ENCODE data around the gene MRPS7.
"Not testable (repeated sequence)": the region's sequence is repeated elsewhere in the genome, so short reads cannot be mapped to it uniquely, and the experiment has no call there.

MRPS7 gene

GRCh38 chr17:75244133-75244866 is 17.4 kb upstream of the MRPS7 start:
- no peak for DNase-seq

- no peak for DNase-seq
Measured at GRCh38 chr17:75245011-75245410, 16.7 kb upstream of the MRPS7 start.

- no peak for DNase-seq
Measured at GRCh38 chr17:75246404-75246803, 15.3 kb upstream of the MRPS7 start.

- DNase-seq: no peak
Measured at GRCh38 chr17:75249564-75249963, 12.1 kb upstream of the MRPS7 start.

- no peak for DNase-seq
Measured at GRCh38 chr17:75250009-75250471, 11.6 kb upstream of the MRPS7 start.

GRCh38 chr17:75252039-75252816 is 9.5 kb upstream of the MRPS7 start:
- no peak for DNase-seq

GRCh38 chr17:75255954-75256698 is 5.6 kb upstream of the MRPS7 start:
- DNase-seq: not testable (repeated sequence)

GRCh38 chr17:75257228-75257627 is 4.5 kb upstream of the MRPS7 start:
- DNase-seq: not testable (repeated sequence)

- no peak for DNase-seq
Measured at GRCh38 chr17:75260641-75261335, 891 bp upstream of the MRPS7 start.

GRCh38 chr17:75262112-75262606 is 480 bp downstream of the MRPS7 start:
- no peak for DNase-seq

- no peak for DNase-seq
Measured at GRCh38 chr17:75263055-75263454, 1.4 kb downstream of the MRPS7 start.

GRCh38 chr17:75265614-75266315 is 4.1 kb downstream of the MRPS7 start:
- DNase-seq: no peak

- DNase-seq: no peak
Measured at GRCh38 chr17:75266316-75267152, 4.9 kb downstream of the MRPS7 start.

- no peak for DNase-seq
Measured at GRCh38 chr17:75267153-75267410, 5.4 kb downstream of the MRPS7 start.

- no peak for DNase-seq
Measured at GRCh38 chr17:75267411-75268232, 5.9 kb downstream of the MRPS7 start.

- DNase-seq: peak; percentile 14
Measured at GRCh38 chr17:75269844-75270217, 8.2 kb downstream of the MRPS7 start.

- peak; percentile 74 for DNase-seq
Measured at GRCh38 chr17:75270218-75270965, 8.7 kb downstream of the MRPS7 start.

GRCh38 chr17:75270966-75271232 is 9.2 kb downstream of the MRPS7 start, which contains the start of gene MIF4GD:
TSS of gene MIF4GD (minus strand) at chr17:75271231. CDS start at chr17:75270195, 1,036 bp downstream.
- DNase-seq: no peak

GRCh38 chr17:75271233-75271954 is 9.7 kb downstream of the MRPS7 start:
- peak; percentile 82 for DNase-seq

Measured in hematopoietic multipotent progenitor cell treated with erythropoietin and hydrocortisone succinate and interleukin-3 and kit ligand, for 8 days (in vitro differentiated cells).